ENCODE data around the gene DPP10. TPM values are rescaled to one million over a fixed set of nuclear protein-coding genes. Genes with fewer than 3 reads are reported as not detected.

The DPP10 gene
- total and polyA plus RNA-seq, 4 donors: 0.04 to 4.1 (median 0.48) TPM

- Histone ChIP-seq H3K4me1 (ENCODE audit: control insufficient read depth in 4 of 4, insufficient read depth in 4 of 4, low read length in 3 of 4) (no peaks in the 10 kb centered on the region), H3K9ac (ENCODE audit: low read depth in 1 of 2, low read length in 2 of 2) (no peak overlapping the region), H3K4me3 (ENCODE audit: low read depth in 1 of 3, low read length in 3 of 3) (no peak overlapping the region), H3K27ac (ENCODE audit: low read depth in 1 of 2, low read length in 2 of 2) (no peak overlapping the region), H3K9me3 (ENCODE audit: control insufficient read depth in 4 of 4, low read length in 3 of 4) (no peaks in the 10 kb centered on the region), H3K27me3 (ENCODE audit: control insufficient read depth in 4 of 4, insufficient read depth in 4 of 4, low read length in 3 of 4) (no peaks in the 10 kb centered on the region), H3K36me3 (ENCODE audit: control insufficient read depth in 4 of 4, insufficient read depth in 3 of 4, low read depth in 1 of 4, low read length in 3 of 4) (no peaks in the 10 kb centered on the region)
- no peak for DNase-seq (ENCODE audit: low spot score)
- TF ChIP-seq FOXA1 (IDR thresholded peaks at IDR 0.05) (no peak), MAX (IDR thresholded peaks at IDR 0.05) (no peak), HNF4A (conservative IDR thresholded peaks at IDR 0.05) (no peak), REST (IDR thresholded peaks at IDR 0.05) (no peak), JUND (IDR thresholded peaks at IDR 0.05) (no peak), EGR1 (IDR thresholded peaks at IDR 0.05; ENCODE audit: low read depth in 2 of 2) (no peak), FOXA2 (IDR thresholded peaks at IDR 0.05) (no peak), HNF4G (IDR thresholded peaks at IDR 0.05) (no peak), ATF3 (IDR thresholded peaks at IDR 0.05) (no peak), NR2F2 (IDR thresholded peaks at IDR 0.05) (no peak), TAF1 (conservative IDR thresholded peaks at IDR 0.05) (no peak), GABPA (IDR thresholded peaks at IDR 0.05 in 1 of 2, conservative IDR thresholded peaks at IDR 0.05 in 1 of 2) (no peak), CTCF (IDR thresholded peaks at IDR 0.05; ENCODE audit: low read depth, low read length, missing input control) (no peak), SP1 (IDR thresholded peaks at IDR 0.05) (no peak), ZBTB33 (IDR thresholded peaks at IDR 0.05) (no peak)
- WGBS: 83% methylated on average over 4 of the region's 4 CpGs
Measured at GRCh38 chr2:115573756-115574155, 1131.3 kb downstream of the DPP10 start.

GRCh38 chr2:115574667-115575066, 1132.2 kb downstream of the DPP10 start:
- Histone ChIP-seq H3K4me3 (ENCODE audit: low read depth in 1 of 3, low read length in 3 of 3) (no peak overlapping the region), H3K36me3 (ENCODE audit: control insufficient read depth in 4 of 4, insufficient read depth in 3 of 4, low read depth in 1 of 4, low read length in 3 of 4) (no peaks in the 10 kb centered on the region), H3K27me3 (ENCODE audit: control insufficient read depth in 4 of 4, insufficient read depth in 4 of 4, low read length in 3 of 4) (no peaks in the 10 kb centered on the region), H3K27ac (ENCODE audit: low read depth in 1 of 2, low read length in 2 of 2) (no peak overlapping the region), H3K9me3 (ENCODE audit: control insufficient read depth in 4 of 4, low read length in 3 of 4) (no peaks in the 10 kb centered on the region), H3K4me1 (ENCODE audit: control insufficient read depth in 4 of 4, insufficient read depth in 4 of 4, low read length in 3 of 4) (no peaks in the 10 kb centered on the region), H3K9ac (ENCODE audit: low read depth in 1 of 2, low read length in 2 of 2) (no peak overlapping the region)
- 68% methylated on average over 5 of the region's 5 CpGs for WGBS
- no peak for DNase-seq (ENCODE audit: low spot score)
- TF ChIP-seq FOXA1 (IDR thresholded peaks at IDR 0.05) (no peak), GABPA (IDR thresholded peaks at IDR 0.05 in 1 of 2, conservative IDR thresholded peaks at IDR 0.05 in 1 of 2) (no peak), EGR1 (IDR thresholded peaks at IDR 0.05; ENCODE audit: low read depth in 2 of 2) (no peak), YY1 (IDR thresholded peaks at IDR 0.05) (no peak), HNF4G (IDR thresholded peaks at IDR 0.05) (no peak), RAD21 (IDR thresholded peaks at IDR 0.05) (no peak), REST (IDR thresholded peaks at IDR 0.05) (no peak), ATF3 (IDR thresholded peaks at IDR 0.05) (no peak), JUND (IDR thresholded peaks at IDR 0.05) (no peak), ZBTB33 (IDR thresholded peaks at IDR 0.05) (no peak)

Measured in liver (tissue), 9 donors.